ENCODE measurements around the gene KCNMA1. TPM values are rescaled to one million over a fixed set of nuclear protein-coding genes. Genes with fewer than 3 reads are reported as not detected.
"Not testable (repeated sequence)": the region's sequence is repeated elsewhere in the genome, so short reads cannot be mapped to it uniquely, and the experiment has no call there.

The KCNMA1 gene
- total and polyA plus RNA-seq, 4 experiments from 2014 or later = 0.26 TPM; not detected in 3

DNA sequence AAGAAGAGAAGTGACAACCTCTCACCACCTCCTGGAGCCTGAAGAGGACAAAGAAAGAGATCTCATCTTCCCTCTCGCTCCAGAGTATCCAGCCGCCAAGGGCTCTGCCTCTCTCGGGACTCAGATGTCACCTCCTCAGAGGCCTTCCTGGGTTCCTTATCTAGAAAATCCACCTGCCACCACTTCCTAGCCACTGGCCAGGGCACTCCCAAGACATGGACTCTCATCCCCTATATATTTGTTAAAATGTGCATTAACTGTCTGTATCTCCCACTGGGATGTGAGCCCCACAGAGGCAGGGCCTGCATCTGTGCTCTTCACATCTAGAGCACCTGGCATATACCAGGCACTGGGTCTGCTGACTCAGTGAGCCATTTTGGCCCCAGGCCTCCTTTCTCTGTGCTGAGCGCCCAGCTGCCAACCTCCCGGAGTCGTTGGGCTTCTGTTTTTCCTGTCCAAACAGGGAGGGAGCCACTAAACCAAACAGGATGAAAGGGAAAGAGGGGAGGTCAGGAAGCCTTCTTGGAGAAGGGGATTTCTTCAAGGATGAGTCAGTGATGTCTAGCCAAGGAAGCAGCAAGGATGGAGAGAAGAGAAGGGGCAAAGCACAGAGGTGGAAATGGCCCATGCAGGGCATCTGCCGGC is 58.9 kb downstream of the KCNMA1 start:
- Histone ChIP-seq H3K27me3 (ENCODE audit: insufficient read depth, low read length) (no peaks in the 10 kb centered on the region), H3K4me3 (ENCODE audit: low read length in 2 of 2) (no peak overlapping the region), H3K9me3 (ENCODE audit: control insufficient read depth in 1 of 2, low read length in 2 of 2) (no peaks in the 10 kb centered on the region), H3K27ac (ENCODE audit: low read depth, low read length) (no peak overlapping the region), H3K36me3 (ENCODE audit: insufficient read depth, low read length) (no peaks in the 10 kb centered on the region), H3K4me1 (ENCODE audit: insufficient read depth, low read length) (no peaks in the 10 kb centered on the region)
- ChIA-PET POLR2A (ENCODE audit: partially characterized antibody) (no interaction called here), CTCF (ENCODE audit: partially characterized antibody) (no interaction called here)
- Mint-ChIP-seq H3K27me3 (no peaks in the 10 kb centered on the region), H3K27ac (peak overlapping the region in 1 of 7 donors; percentile 30), H3K9me3 (peaks cover 0 to 2% (median 0%) of the 10 kb centered on the region in 8 donors), H3K4me1 (peaks cover 0 to 2% (median 0%) of the 10 kb centered on the region in 4 donors), H3K4me3 (no peak overlapping the region), H3K36me3 (no peaks in the 10 kb centered on the region)
- intact Hi-C loops (cut with micrococcal nuclease) = no loop called here
- no peak for DNase-seq

DNA sequence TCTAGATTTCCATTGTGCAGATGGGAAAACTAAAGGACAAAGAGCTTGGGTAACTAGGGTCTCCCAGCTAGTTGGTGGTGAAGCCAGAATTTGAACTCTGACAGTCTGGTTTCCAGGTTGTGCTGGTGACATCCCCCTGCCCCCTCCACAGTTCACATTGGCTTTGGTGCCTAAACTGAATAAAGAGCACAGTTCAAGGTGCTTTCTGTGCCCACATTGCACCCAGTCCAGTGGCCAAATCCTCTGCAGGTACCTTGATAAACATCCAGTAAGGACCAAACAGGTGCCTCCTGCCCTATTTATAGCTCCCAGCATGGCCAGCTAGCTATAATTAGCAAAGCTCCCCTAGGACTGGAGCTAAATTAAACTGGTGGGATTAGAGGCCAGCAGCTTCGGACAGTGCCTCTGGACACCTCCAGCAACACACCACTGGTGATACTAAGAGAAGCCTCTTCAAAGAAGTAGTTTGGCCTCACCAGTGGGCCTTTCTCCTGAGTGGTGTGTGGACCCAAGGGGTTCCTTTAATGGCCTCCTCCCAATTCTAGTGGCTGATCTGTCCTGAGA is 59.9 kb downstream of the KCNMA1 start:
- Mint-ChIP-seq H3K9me3 (peaks cover 0 to 2% (median 0%) of the 10 kb centered on the region in 8 donors), H3K27me3 (no peaks in the 10 kb centered on the region), H3K36me3 (no peaks in the 10 kb centered on the region), H3K4me1 (no peaks in the 10 kb centered on the region), H3K27ac (no peak overlapping the region), H3K4me3 (no peak overlapping the region)
- Histone ChIP-seq H3K36me3 (ENCODE audit: insufficient read depth, low read length) (no peaks in the 10 kb centered on the region), H3K27ac (ENCODE audit: low read depth, low read length) (no peak overlapping the region), H3K4me1 (ENCODE audit: insufficient read depth, low read length) (no peaks in the 10 kb centered on the region), H3K27me3 (ENCODE audit: insufficient read depth, low read length) (no peaks in the 10 kb centered on the region), H3K4me3 (ENCODE audit: low read length in 2 of 2) (no peak overlapping the region), H3K9me3 (ENCODE audit: control insufficient read depth in 1 of 2, low read length in 2 of 2) (no peaks in the 10 kb centered on the region)
- CTCF ChIA-PET (ENCODE audit: partially characterized antibody) = no interaction called here
- POLR2A ChIA-PET (ENCODE audit: partially characterized antibody) = no interaction called here
- intact Hi-C loops (cut with micrococcal nuclease) = no loop called here
- DNase-seq = no peak

DNA sequence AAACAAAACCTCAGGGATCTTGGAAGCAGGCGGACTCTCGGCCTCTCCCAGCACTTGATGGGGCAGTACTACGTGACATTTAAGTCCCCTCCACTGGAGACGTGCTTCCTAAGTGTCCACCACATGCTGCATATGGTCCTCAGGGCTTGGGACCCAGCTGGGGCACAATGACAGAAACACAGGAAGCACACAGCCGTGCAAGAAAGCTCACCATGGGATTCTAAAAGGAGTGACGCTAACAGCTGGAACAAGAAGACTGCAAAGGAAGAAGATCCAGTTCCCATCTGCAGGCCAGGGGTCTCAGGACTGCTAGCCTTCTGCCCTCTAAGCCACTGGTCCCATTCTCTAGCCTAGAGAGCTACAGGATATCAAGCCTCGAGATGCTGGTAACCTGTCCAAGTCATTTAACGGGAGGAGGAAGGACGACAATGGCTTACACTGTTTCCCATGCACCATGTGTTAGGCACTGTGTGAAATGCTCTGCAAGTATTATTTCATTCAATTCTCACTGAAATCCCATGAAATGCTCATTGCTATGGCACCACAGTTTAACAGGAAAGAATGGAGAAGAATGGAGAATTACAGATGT is 61.1 kb downstream of the KCNMA1 start:
- CTCF ChIA-PET (ENCODE audit: partially characterized antibody) = no interaction called here

DNA sequence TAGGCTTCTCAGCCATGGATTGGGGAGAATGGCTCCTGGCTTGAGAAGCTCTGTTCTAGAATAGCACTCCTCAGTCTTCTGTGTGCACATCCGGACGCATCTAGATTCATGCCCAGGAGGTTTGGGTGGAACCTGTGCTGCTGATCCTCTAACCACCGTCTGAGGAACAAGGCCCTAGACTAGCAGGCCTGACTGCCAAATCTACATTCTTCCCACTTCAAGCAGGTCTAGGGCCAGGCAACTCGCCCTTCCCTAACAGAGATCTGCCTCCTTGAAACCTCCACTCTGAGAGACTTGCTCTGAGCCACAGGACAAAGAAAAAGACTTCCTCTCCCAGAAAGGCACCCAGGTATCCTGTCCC is 61.6 kb downstream of the KCNMA1 start:
- H3K27me3 Mint-ChIP-seq = no peaks in the 10 kb centered on the region
- H3K4me3 Mint-ChIP-seq = no peak overlapping the region
- intact Hi-C loops (cut with micrococcal nuclease) = no loop called here
- no peaks in the 10 kb centered on the region for H3K4me1 ChIP-seq (ENCODE audit: insufficient read depth, low read length)
- H3K27me3 ChIP-seq (ENCODE audit: insufficient read depth, low read length) = no peaks in the 10 kb centered on the region
- no peaks in the 10 kb centered on the region for H3K36me3 ChIP-seq (ENCODE audit: insufficient read depth, low read length)
- no peak overlapping the region for H3K27ac ChIP-seq (ENCODE audit: low read depth, low read length)
- H3K36me3 Mint-ChIP-seq = no peaks in the 10 kb centered on the region
- no peaks in the 10 kb centered on the region for H3K9me3 ChIP-seq (ENCODE audit: control insufficient read depth in 1 of 2, low read length in 2 of 2)
- no peak overlapping the region for H3K4me3 ChIP-seq (ENCODE audit: low read length in 2 of 2)
- no peaks in the 10 kb centered on the region for H3K4me1 Mint-ChIP-seq
- DNase-seq = no peak
- ChIA-PET POLR2A (ENCODE audit: partially characterized antibody) (no interaction called here), CTCF (ENCODE audit: partially characterized antibody) (no interaction called here)
- no peak overlapping the region for H3K27ac Mint-ChIP-seq
- peaks cover 0 to 2% (median 0%) of the 10 kb centered on the region in 8 donors for H3K9me3 Mint-ChIP-seq

More for the DNA sequence above, 61.1 kb downstream of the KCNMA1 start:
- peaks cover 0 to 2% (median 0%) of the 10 kb centered on the region in 8 donors for H3K9me3 Mint-ChIP-seq
- no peak overlapping the region for H3K27ac ChIP-seq (ENCODE audit: low read depth, low read length)
- POLR2A ChIA-PET (ENCODE audit: partially characterized antibody) = no interaction called here
- H3K36me3 Mint-ChIP-seq = no peaks in the 10 kb centered on the region
- H3K27ac Mint-ChIP-seq = no peak overlapping the region
- intact Hi-C loops (cut with micrococcal nuclease) = no loop called here
- no peaks in the 10 kb centered on the region for H3K36me3 ChIP-seq (ENCODE audit: insufficient read depth, low read length)
- H3K9me3 ChIP-seq (ENCODE audit: control insufficient read depth in 1 of 2, low read length in 2 of 2) = no peaks in the 10 kb centered on the region
- H3K4me3 Mint-ChIP-seq = no peak overlapping the region
- no peaks in the 10 kb centered on the region for H3K4me1 Mint-ChIP-seq
- H3K4me1 ChIP-seq (ENCODE audit: insufficient read depth, low read length) = no peaks in the 10 kb centered on the region
- no peaks in the 10 kb centered on the region for H3K27me3 ChIP-seq (ENCODE audit: insufficient read depth, low read length)
- H3K4me3 ChIP-seq (ENCODE audit: low read length in 2 of 2) = no peak overlapping the region
- DNase-seq = no peak
- no peaks in the 10 kb centered on the region for H3K27me3 Mint-ChIP-seq

DNA sequence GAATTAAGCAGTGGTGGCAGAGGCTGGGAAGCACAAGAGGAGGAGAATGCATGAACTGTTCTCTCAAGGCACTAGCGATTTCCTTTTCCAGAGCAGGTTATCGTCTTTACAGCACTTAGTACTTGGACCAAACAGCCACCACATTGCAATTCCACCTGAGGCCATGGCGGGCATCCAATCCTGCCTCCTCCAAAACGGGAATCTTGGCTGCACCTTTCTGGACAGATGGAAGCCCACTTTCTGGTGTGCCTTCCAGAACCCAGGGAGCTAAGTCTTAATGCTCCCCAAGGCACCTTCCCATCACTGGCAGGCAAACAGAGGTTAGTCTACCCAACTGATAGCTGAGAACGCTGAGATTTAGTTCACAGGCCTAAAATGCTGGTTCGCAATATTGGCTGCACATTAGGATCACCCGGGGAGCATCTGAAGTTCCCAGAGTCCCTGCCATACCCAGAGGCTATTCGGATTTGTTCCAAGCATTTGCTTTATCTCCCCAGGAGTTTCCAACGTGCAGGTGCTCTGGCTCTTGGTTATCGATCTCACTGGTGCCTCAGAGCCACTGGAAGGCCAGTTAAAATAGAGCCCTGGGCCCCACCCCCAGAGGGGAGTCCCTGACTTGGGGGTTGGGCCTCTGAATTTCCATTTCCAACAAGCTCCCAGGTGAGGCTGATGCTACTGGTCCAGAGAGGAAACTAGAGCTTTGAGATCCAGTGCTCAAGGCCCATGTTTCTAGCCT is 62.2 kb downstream of the KCNMA1 start:
- Mint-ChIP-seq H3K4me3 (no peak overlapping the region), H3K4me1 (no peaks in the 10 kb centered on the region), H3K36me3 (no peaks in the 10 kb centered on the region), H3K27me3 (no peaks in the 10 kb centered on the region), H3K27ac (no peak overlapping the region), H3K9me3 (peaks cover 0 to 2% (median 0%) of the 10 kb centered on the region in 8 donors)
- H3K36me3 ChIP-seq (ENCODE audit: insufficient read depth, low read length) = no peaks in the 10 kb centered on the region
- CTCF ChIA-PET (ENCODE audit: partially characterized antibody) = no interaction called here
- H3K9me3 ChIP-seq (ENCODE audit: control insufficient read depth in 1 of 2, low read length in 2 of 2) = no peaks in the 10 kb centered on the region
- no peak overlapping the region for H3K4me3 ChIP-seq (ENCODE audit: low read length in 2 of 2)
- H3K27ac ChIP-seq (ENCODE audit: low read depth, low read length) = no peak overlapping the region
- no peak for DNase-seq
- no peaks in the 10 kb centered on the region for H3K27me3 ChIP-seq (ENCODE audit: insufficient read depth, low read length)
- intact Hi-C loops (cut with micrococcal nuclease) = no loop called here
- H3K4me1 ChIP-seq (ENCODE audit: insufficient read depth, low read length) = no peaks in the 10 kb centered on the region
- POLR2A ChIA-PET (ENCODE audit: partially characterized antibody) = no interaction called here

DNA sequence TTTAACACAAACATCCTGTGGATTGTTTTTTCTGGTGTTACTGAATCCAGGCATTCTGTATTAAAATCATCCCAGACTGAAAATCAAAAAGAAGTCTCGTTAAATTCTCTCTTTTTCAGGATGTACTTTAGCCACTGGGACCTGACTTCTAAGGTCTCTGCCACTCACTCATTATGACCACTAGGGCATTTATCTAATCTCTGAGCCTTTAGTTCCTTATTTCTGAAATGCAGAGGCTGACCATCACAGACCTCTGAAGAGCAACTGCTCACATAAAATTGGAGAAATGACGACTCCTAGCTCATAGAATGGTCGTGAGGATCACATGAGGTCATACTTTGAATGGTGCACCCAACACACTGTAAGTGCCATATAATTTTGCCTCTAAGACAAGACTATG is 63.2 kb downstream of the KCNMA1 start:
- H3K9me3 ChIP-seq (ENCODE audit: control insufficient read depth in 1 of 2, low read length in 2 of 2) = no peaks in the 10 kb centered on the region
- no peaks in the 10 kb centered on the region for H3K27me3 Mint-ChIP-seq
- H3K4me3 ChIP-seq (ENCODE audit: low read length in 2 of 2) = no peak overlapping the region
- no peak overlapping the region for H3K27ac Mint-ChIP-seq
- CTCF ChIA-PET (ENCODE audit: partially characterized antibody) = no interaction called here
- no peaks in the 10 kb centered on the region for H3K4me1 ChIP-seq (ENCODE audit: insufficient read depth, low read length)
- no peak overlapping the region for H3K27ac ChIP-seq (ENCODE audit: low read depth, low read length)
- no peak overlapping the region for H3K4me3 Mint-ChIP-seq
- H3K27me3 ChIP-seq (ENCODE audit: insufficient read depth, low read length) = no peaks in the 10 kb centered on the region
- no peaks in the 10 kb centered on the region for H3K36me3 Mint-ChIP-seq
- H3K4me1 Mint-ChIP-seq = no peaks in the 10 kb centered on the region
- DNase-seq = no peak
- POLR2A ChIA-PET (ENCODE audit: partially characterized antibody) = no interaction called here
- no peaks in the 10 kb centered on the region for H3K36me3 ChIP-seq (ENCODE audit: insufficient read depth, low read length)
- intact Hi-C loops (cut with micrococcal nuclease) = no loop called here
- peaks cover 0 to 2% (median 0%) of the 10 kb centered on the region in 8 donors for H3K9me3 Mint-ChIP-seq

DNA sequence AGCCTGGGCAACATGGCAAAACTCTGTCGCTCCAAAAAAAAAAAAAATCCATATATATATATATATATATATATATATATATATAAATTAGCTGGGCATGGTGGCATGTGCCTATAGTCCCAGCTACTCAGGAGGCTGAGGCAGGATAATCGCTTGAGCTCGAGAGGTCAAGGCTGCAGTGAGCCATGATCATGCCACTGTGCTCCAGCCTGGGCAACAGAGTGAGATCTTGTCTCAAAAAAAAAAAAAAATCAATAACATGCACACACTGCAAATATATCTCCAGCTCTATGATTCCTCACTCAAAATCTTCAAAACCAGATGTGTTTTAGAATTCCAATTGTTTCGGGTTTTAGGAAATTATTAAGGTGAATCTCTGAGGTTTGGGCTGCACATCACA is 65.1 kb downstream of the KCNMA1 start:
- CTCF ChIA-PET (ENCODE audit: partially characterized antibody); H3K36me3 ChIP-seq (ENCODE audit: insufficient read depth, low read length); intact Hi-C loops (cut with micrococcal nuclease); POLR2A ChIA-PET (ENCODE audit: partially characterized antibody); H3K4me3 ChIP-seq (ENCODE audit: low read length in 2 of 2); H3K27ac Mint-ChIP-seq; H3K27me3 ChIP-seq (ENCODE audit: insufficient read depth, low read length); H3K9me3 ChIP-seq (ENCODE audit: control insufficient read depth in 1 of 2, low read length in 2 of 2); DNase-seq; H3K4me3 Mint-ChIP-seq; H3K27ac ChIP-seq (ENCODE audit: low read depth, low read length); H3K27me3 Mint-ChIP-seq; H3K4me1 ChIP-seq (ENCODE audit: insufficient read depth, low read length); H3K4me1 Mint-ChIP-seq; H3K9me3 Mint-ChIP-seq; H3K36me3 Mint-ChIP-seq: not testable (repeated sequence)

Data from CD4-positive, alpha-beta memory T cell (primary cell).